ENCODE results near the gene SLC8A1. TPM values are rescaled to one million over a fixed set of nuclear protein-coding genes. Genes with fewer than 3 reads are reported as not detected.

Gene SLC8A1
- total RNA-seq, 1 experiment from 2014 or later = not detected

- no TSS peak for BruUV-seq (replicated peaks)
- CTCF ChIA-PET = no interaction called here
- Histone ChIP-seq H3K9me3 (ENCODE audit: low read depth, low read length, poor library complexity, severe bottlenecking) (no peaks in the 10 kb centered on the region), H3K4me3 (ENCODE audit: low read depth, low read length, poor library complexity, severe bottlenecking) (peak overlapping the region; percentile 6), H3K27me3 (replicated peaks; ENCODE audit: insufficient read depth, low read depth, low read length, poor library complexity) (peaks cover 8% of the 10 kb centered on the region), H3K27ac (ENCODE audit: low read depth, low read length, poor library complexity, severe bottlenecking) (no peak overlapping the region), H3K4me1 (ENCODE audit: insufficient read depth, low read length, poor library complexity, severe bottlenecking) (no peaks in the 10 kb centered on the region), H3K36me3 (ENCODE audit: insufficient read depth, low read length, poor library complexity, severe bottlenecking) (no peaks in the 10 kb centered on the region)
- no peak for DNase-seq (ENCODE audit: low spot score)
- POLR2A ChIA-PET (ENCODE audit: low non-redundant PET) = no interaction called here
- intact Hi-C loops (cut with micrococcal nuclease; ENCODE audit: unreplicated experiment) = no loop called here
- TF ChIP-seq EZH2 (IDR thresholded peaks at IDR 0.05; ENCODE audit: borderline replicate concordance, low read depth, low read length, poor library complexity, severe bottlenecking) (no peak), CTCF (conservative IDR thresholded peaks at IDR 0.05; ENCODE audit: low read depth, low read length) (no peak)
These were observed 162.0 kb downstream of the SLC8A1 start for GRCh38 chr2:40289771-40290404.

DNA sequence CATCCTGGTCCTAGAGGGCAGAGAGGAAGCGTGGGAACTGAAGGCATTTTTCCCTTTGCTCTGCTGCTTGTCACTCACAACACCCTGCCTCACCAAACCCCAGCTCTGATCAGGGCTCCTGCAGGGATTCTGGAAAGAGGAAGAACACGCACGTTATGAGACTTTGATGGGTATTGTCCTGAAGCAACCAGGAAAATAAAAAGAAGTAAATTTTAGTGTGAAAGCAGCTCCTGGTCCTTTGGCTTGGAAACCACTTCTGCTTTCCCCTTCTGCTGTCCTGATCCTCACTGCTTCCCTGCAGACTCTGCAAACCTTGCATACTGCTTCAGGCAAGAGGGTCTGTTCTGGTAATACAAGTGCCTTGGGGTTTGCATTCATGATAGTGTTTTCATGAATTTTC lies 164.1 kb downstream of the SLC8A1 start:
- Histone ChIP-seq H3K9me3 (ENCODE audit: low read depth, low read length, poor library complexity, severe bottlenecking) (no peaks in the 10 kb centered on the region), H3K27me3 (replicated peaks; ENCODE audit: insufficient read depth, low read depth, low read length, poor library complexity) (peaks cover 10% of the 10 kb centered on the region), H3K27ac (ENCODE audit: low read depth, low read length, poor library complexity, severe bottlenecking) (no peak overlapping the region), H3K4me3 (ENCODE audit: low read depth, low read length, poor library complexity, severe bottlenecking) (no peak overlapping the region), H3K36me3 (ENCODE audit: insufficient read depth, low read length, poor library complexity, severe bottlenecking) (no peaks in the 10 kb centered on the region), H3K4me1 (ENCODE audit: insufficient read depth, low read length, poor library complexity, severe bottlenecking) (no peaks in the 10 kb centered on the region)
- no TSS peak for BruUV-seq (replicated peaks)
- ChIA-PET POLR2A (ENCODE audit: low non-redundant PET) (no interaction called here), CTCF (no interaction called here)
- DNase-seq (ENCODE audit: low spot score) = no peak
- TF ChIP-seq EZH2 (IDR thresholded peaks at IDR 0.05; ENCODE audit: borderline replicate concordance, low read depth, low read length, poor library complexity, severe bottlenecking) (no peak), CTCF (conservative IDR thresholded peaks at IDR 0.05; ENCODE audit: low read depth, low read length) (no peak)
- intact Hi-C loops (cut with micrococcal nuclease; ENCODE audit: unreplicated experiment) = no loop called here

GRCh38 chr2:40287195-40287594 lies 164.7 kb downstream of the SLC8A1 start:
- POLR2A ChIA-PET (ENCODE audit: low non-redundant PET) = no interaction called here

GRCh38 chr2:40286721-40287120 lies 165.2 kb downstream of the SLC8A1 start:
- ChIA-PET CTCF (no interaction called here), POLR2A (ENCODE audit: low non-redundant PET) (no interaction called here)
- BruUV-seq (replicated peaks) = no TSS peak
- H3K9me3 ChIP-seq (ENCODE audit: low read depth, low read length, poor library complexity, severe bottlenecking) = no peaks in the 10 kb centered on the region
- intact Hi-C loops (cut with micrococcal nuclease; ENCODE audit: unreplicated experiment) = no loop called here
- H3K4me3 ChIP-seq (ENCODE audit: low read depth, low read length, poor library complexity, severe bottlenecking) = no peak overlapping the region
- TF ChIP-seq CTCF (conservative IDR thresholded peaks at IDR 0.05; ENCODE audit: low read depth, low read length) (no peak), EZH2 (IDR thresholded peaks at IDR 0.05; ENCODE audit: borderline replicate concordance, low read depth, low read length, poor library complexity, severe bottlenecking) (no peak)
- DNase-seq (ENCODE audit: low spot score) = no peak
- H3K4me1 ChIP-seq (ENCODE audit: insufficient read depth, low read length, poor library complexity, severe bottlenecking) = no peaks in the 10 kb centered on the region
- no peaks in the 10 kb centered on the region for H3K36me3 ChIP-seq (ENCODE audit: insufficient read depth, low read length, poor library complexity, severe bottlenecking)
- no peak overlapping the region for H3K27ac ChIP-seq (ENCODE audit: low read depth, low read length, poor library complexity, severe bottlenecking)
- peaks cover 20% of the 10 kb centered on the region for H3K27me3 ChIP-seq (replicated peaks; ENCODE audit: insufficient read depth, low read depth, low read length, poor library complexity)

More at GRCh38 chr2:40287195-40287594, 164.7 kb downstream of the SLC8A1 start:
- Histone ChIP-seq H3K4me1 (ENCODE audit: insufficient read depth, low read length, poor library complexity, severe bottlenecking) (no peaks in the 10 kb centered on the region), H3K36me3 (ENCODE audit: insufficient read depth, low read length, poor library complexity, severe bottlenecking) (no peaks in the 10 kb centered on the region), H3K27ac (ENCODE audit: low read depth, low read length, poor library complexity, severe bottlenecking) (no peak overlapping the region), H3K4me3 (ENCODE audit: low read depth, low read length, poor library complexity, severe bottlenecking) (no peak overlapping the region), H3K9me3 (ENCODE audit: low read depth, low read length, poor library complexity, severe bottlenecking) (no peaks in the 10 kb centered on the region), H3K27me3 (replicated peaks; ENCODE audit: insufficient read depth, low read depth, low read length, poor library complexity) (peaks cover 15% of the 10 kb centered on the region)
- no peak for TF ChIP-seq EZH2 (IDR thresholded peaks at IDR 0.05; ENCODE audit: borderline replicate concordance, low read depth, low read length, poor library complexity, severe bottlenecking)
- CTCF ChIA-PET = no interaction called here
- no peak for DNase-seq (ENCODE audit: low spot score)
- no TSS peak for BruUV-seq (replicated peaks)
- intact Hi-C loops (cut with micrococcal nuclease; ENCODE audit: unreplicated experiment) = no loop called here
